GM12875 (cell line): ENCODE data around the gene BAZ1B.

Experiments
- H3K4me3 ChIP-seq: one replicate; pipeline ENCODE4 v1.5.1; 2011; ENCODE audit warnings: low read depth, low read length, control low read depth
- TF ChIP-seq, protein P1 (sequence below): IDR thresholded peaks from 2 replicates; pipeline ENCODE4 v1.5.1; 2011; ENCODE audit warnings: low read depth, mild to moderate bottlenecking, control low read depth, inconsistent platforms, low read length, moderate library complexity, borderline replicate concordance; ENCODE audit not compliant: insufficient read depth

Gene BAZ1B

DNA sequence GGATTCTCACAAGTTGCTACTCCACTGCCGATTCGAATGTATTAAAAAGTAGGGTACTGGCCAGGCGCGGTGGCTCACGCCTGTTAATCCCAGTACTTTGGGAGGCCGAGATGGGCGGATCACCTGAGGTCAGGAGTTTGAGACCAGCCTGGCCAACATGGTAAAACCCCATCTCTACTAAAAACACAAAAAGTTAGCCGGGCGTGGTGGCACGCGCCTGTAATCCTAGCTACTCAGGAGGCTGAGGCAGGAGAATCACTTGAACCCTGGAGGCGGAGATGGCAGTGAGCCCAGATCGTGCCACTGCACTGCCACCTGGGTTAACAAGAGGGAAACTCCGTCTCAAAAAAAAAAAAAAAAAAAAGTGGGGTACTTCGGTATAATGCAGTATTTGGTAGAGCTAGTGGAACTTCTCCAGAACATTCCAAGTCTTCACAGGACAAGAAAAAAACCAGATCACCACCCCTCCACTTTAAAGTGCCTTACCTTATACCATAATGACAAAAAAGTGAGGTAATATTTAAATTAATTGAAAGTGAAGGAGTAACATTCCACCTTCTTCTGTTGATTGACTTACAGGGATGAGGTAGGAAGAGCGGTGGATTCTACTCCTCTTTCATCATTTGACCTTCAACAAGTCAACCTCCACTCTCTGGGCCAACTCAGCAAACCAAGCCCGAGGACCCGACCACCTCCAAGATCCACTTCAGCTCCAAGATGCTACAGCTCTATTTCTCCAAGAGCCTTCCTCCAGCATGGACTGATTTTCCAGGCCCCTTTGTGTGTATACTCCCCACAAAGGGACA is 2.0 kb downstream of the BAZ1B start:
- peak overlapping the region; percentile 78 for H3K4me3 ChIP-seq
- TF ChIP-seq, protein P1, sequence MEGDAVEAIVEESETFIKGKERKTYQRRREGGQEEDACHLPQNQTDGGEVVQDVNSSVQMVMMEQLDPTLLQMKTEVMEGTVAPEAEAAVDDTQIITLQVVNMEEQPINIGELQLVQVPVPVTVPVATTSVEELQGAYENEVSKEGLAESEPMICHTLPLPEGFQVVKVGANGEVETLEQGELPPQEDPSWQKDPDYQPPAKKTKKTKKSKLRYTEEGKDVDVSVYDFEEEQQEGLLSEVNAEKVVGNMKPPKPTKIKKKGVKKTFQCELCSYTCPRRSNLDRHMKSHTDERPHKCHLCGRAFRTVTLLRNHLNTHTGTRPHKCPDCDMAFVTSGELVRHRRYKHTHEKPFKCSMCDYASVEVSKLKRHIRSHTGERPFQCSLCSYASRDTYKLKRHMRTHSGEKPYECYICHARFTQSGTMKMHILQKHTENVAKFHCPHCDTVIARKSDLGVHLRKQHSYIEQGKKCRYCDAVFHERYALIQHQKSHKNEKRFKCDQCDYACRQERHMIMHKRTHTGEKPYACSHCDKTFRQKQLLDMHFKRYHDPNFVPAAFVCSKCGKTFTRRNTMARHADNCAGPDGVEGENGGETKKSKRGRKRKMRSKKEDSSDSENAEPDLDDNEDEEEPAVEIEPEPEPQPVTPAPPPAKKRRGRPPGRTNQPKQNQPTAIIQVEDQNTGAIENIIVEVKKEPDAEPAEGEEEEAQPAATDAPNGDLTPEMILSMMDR, result no peak

GRCh38 chr7:73518470-73518869 is 3.6 kb downstream of the BAZ1B start:
- TF ChIP-seq, protein P1, result no peak
- H3K4me3 ChIP-seq, result no peak overlapping the region

DNA sequence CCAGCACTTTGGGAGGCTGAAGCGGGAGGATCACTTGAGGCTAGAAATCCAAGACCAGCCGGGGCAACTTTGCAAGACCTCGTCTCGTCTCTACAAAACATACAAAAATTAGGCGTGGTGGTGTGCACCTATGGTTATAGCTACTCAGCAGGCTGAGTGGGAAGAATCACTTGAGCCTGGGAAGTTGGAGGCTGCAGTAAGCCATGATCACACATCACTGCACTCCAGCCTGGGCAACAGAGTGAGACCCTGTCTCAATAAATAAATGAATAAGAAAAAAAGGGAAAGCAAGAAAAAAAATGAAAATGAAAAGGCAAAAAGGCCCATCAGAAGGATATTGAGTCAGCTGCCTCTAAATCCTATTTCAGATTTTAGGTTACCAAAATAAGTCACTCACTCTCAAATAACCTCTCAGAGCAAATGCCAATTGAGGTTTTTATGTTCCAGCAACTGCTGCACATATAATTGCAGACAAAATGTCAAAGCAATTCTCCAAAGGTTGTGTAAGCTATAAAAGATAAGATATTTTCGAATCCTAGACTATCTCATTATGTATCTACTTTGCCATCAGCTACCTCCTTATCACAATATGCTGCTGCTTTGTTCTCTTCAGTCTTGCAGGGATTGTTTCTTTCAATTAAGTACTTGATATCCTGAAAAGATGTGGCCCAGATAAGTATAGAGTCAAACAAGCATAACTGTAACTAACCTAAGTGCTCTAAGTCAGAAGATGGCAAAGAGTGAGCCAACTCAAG is 4.7 kb downstream of the BAZ1B start:
- TF ChIP-seq, protein P1, result no peak
- H3K4me3 ChIP-seq, result no peak overlapping the region

DNA sequence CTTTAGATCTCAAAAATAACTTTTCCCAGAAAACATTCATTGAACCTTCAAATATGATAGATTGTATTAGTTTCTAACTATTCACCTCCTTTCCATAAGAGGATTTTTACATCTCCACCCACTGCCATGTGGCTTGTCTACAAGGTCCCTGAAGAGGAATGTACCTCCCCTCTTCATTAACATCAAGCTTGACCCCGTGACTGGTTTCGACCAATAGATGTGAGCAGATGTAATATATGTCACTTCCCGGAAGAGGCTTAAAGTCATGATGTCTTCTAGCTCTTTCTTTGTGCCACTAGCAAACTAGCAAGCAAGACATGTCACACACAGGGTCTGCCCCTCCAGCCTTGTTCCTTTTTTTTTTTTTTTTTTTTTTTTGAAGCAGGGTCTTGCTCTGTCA is 6.9 kb downstream of the BAZ1B start:
- no peak overlapping the region for H3K4me3 ChIP-seq

DNA sequence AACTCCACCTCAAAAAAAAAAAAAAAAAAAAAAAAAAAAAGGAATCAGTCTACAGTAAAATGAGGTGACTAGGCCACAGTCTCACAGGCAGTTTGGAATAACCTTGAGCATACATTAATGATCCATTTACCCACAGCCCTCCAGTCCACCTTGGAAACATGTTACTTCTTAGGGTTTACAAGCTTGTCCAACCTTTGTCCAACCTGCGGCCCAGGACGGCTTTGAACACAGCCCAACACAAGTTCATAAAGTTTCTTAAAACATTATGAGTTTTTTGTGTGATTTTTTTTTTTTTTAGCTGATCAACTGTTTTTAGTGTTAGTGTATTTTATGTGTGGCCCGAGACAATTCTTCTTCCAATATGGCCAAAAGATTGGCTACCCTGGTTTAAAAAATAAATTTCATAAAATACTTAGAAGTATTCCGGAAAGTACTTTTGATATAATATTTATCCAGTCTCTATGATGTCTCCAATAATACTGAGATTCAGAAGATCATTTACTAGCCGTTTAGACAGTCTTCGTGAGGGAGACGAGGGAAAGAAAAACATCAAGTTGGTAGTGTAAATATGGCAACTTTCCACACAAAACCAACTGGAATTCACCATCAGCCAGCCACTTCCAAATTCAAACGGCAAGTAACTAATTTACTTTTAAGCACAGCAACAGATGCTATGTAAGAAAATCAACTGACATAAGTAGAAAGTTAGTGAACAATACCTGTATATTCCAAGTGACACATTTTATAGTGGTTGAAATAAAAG is 9.9 kb downstream of the BAZ1B start:
- H3K4me3 ChIP-seq, result no peak overlapping the region
- TF ChIP-seq, protein P1, result no peak

More for the DNA sequence above, 6.9 kb downstream of the BAZ1B start:
- TF ChIP-seq, protein P1, result no peak

DNA sequence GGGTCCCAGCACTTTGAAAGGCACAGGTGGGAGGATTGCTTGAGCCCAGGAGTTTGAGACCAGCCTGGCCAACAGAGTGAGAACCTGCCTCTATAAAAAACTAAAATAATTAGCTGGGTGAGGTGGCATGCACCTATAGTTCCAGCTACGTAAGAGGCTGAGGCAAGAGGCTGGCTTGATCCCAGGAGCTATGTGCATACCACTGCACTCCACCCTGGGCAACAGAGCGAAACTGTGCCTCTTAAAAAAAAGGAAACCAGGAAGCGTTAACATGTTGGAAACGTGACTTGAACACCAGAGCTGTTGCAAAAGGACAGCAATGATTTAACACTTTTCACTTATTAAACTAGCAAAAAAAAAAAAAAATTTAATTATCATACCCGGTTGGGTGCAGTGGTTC is 12.6 kb downstream of the BAZ1B start:
- H3K4me3 ChIP-seq, result no peak overlapping the region
- TF ChIP-seq, protein P1, result no peak
